Urinary bladder (tissue), 4 donors: ENCODE measurements around the gene ANKRD55. TPM values are rescaled to one million over a fixed set of nuclear protein-coding genes. Genes with fewer than 3 reads are reported as not detected.
"Not testable (repeated sequence)": the region's sequence is repeated elsewhere in the genome, so short reads cannot be mapped to it uniquely, and the experiment has no call there.

Source experiments
- DNase-seq: peaks from one replicate; pipeline ENCODE4 v3.0.0-alpha.2; 2015; ENCODE audit errors: extremely low spot score
- H3K27ac ChIP-seq: one replicate; pipeline ENCODE4 v1.5.1; 2013; ENCODE audit warnings: low read depth, mild to moderate bottlenecking, moderate library complexity
- H3K36me3 ChIP-seq: one replicate; pipeline ENCODE4 v1.6.1; 2013; ENCODE audit warnings: mild to moderate bottlenecking, moderate library complexity; ENCODE audit not compliant: insufficient read depth
- H3K4me1 ChIP-seq: one replicate; pipeline ENCODE4 v1.6.1; 2013; ENCODE audit warnings: mild to moderate bottlenecking, moderate library complexity; ENCODE audit not compliant: insufficient read depth
- H3K4me3 ChIP-seq: one replicate; pipeline ENCODE4 v1.5.1; 2013; ENCODE audit warnings: low read depth, low read length
- WGBS: extraction: QIAGEN DNeasy Blood & Tissue Kit; methylation state at CpG from one replicate; pipeline ENCODE4 v1.1.7; 2013; 5-methylcytosine and 5-hydroxymethylcytosine counted together
- polyA plus RNA-seq: library from polyadenylated mRNA; stranded (reverse); fragments of 200-250 nt; gene quantifications from one replicate; pipeline ENCODE4 v1.2.3, GENCODE V29; 2013
- total RNA-seq: library from RNA; depleted of rRNA; stranded (reverse); fragments of >200 nt; gene quantifications from one replicate; pipeline ENCODE4 v1.2.3, GENCODE V29; 2014
- donor health status: healthy with polysubstance abuse.
- donor health status: healthy.

The ANKRD55 gene
- total and polyA plus RNA-seq, 2 donors = 0.05 TPM; not detected in 1

- no peaks in the 10 kb centered on the region for H3K36me3 ChIP-seq
- no peak for DNase-seq
- H3K4me1 ChIP-seq = no peaks in the 10 kb centered on the region
- H3K27ac ChIP-seq = no peak overlapping the region
- 79% methylated on average over 1 of the region's 1 CpG for WGBS
- no peak overlapping the region for H3K4me3 ChIP-seq
Observed at GRCh38 chr5:56161927-56162326, 71.2 kb downstream of the ANKRD55 start.

DNA sequence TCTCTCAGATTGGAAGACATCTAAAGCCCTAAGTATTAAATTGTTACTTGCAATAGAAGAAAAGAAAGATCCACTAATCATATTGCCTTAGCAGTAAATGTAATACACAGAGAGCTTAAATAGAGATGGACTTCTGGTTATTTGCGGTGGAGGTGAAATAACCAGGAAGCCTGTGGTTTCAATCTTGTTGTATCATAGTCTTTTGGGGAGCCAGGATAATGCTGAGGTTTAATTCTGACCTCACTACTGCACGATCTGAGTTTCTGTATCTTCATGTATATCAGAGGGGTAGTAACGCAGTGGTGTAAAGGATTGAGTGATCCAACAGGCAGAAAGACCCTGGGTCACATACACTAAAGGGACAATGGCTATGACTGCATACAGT lies 71.7 kb downstream of the ANKRD55 start:
- no peak overlapping the region for H3K27ac ChIP-seq
- H3K36me3 ChIP-seq = no peaks in the 10 kb centered on the region
- H3K4me3 ChIP-seq = no peak overlapping the region
- no peaks in the 10 kb centered on the region for H3K4me1 ChIP-seq
- DNase-seq = no peak
- WGBS = 80% methylated on average over 3 of the region's 3 CpGs

DNA sequence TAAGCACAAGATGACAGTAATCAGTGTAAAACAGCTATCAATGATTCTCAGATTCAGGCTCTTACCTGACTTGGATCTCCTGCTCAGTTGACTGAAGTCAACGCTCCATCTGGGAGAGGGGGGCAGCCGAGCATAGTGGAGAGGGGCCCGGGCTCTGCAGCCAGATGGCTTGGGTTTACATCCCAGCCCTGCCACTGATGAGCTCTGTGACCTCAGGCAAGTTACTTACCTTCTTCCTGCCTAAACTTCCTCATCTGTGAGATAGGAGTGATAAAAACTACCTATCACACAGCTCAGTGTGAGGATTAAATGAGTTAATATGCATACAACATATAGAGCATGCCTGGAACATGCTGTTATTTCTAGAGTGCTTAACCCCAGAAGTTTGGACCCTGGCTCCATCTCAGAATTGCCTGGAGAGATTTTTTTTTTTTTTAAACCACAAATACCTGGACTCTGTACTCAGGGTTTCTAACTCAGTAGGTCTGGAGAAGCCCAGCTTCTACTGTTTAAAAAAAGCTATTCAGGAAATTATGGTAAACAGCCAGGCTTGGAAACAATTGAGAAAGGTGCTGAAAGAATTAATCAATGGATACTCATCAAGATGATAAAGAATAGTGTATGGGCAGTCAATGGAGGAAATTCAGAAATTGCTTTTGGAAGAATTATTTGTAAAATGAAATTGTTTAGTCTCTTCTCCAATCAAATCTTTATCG lies 72.2 kb downstream of the ANKRD55 start:
- no peaks in the 10 kb centered on the region for H3K4me1 ChIP-seq
- WGBS = 85% methylated on average over 4 of the region's 4 CpGs
- DNase-seq = no peak
- H3K4me3 ChIP-seq = no peak overlapping the region
- no peaks in the 10 kb centered on the region for H3K36me3 ChIP-seq
- no peak overlapping the region for H3K27ac ChIP-seq

DNA sequence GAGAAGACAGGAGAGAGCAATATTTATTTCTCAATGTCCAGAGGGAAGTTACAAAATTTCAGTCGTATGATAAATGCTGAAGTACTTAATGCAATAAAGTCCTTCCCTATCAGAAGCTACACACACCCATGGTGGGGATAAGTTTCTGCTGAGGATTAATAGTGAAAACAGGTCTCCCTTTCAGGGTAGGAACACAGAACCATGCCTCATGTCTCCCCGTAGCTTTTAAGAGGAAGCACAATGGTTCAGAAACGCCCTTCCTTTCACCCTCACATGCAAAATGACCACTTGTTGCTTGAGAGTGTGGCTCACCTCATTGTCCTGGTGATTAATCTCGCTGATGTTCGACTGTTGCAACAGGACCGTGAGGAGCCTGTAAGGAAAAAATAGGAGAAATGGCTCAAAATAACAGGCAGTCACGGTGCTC lies 73.6 kb downstream of the ANKRD55 start:
- Histone ChIP-seq H3K4me1 (no peaks in the 10 kb centered on the region), H3K27ac (no peak overlapping the region), H3K4me3 (no peak overlapping the region), H3K36me3 (no peaks in the 10 kb centered on the region)
- no peak for DNase-seq
- WGBS = 83% methylated on average over 7 of the region's 7 CpGs

DNA sequence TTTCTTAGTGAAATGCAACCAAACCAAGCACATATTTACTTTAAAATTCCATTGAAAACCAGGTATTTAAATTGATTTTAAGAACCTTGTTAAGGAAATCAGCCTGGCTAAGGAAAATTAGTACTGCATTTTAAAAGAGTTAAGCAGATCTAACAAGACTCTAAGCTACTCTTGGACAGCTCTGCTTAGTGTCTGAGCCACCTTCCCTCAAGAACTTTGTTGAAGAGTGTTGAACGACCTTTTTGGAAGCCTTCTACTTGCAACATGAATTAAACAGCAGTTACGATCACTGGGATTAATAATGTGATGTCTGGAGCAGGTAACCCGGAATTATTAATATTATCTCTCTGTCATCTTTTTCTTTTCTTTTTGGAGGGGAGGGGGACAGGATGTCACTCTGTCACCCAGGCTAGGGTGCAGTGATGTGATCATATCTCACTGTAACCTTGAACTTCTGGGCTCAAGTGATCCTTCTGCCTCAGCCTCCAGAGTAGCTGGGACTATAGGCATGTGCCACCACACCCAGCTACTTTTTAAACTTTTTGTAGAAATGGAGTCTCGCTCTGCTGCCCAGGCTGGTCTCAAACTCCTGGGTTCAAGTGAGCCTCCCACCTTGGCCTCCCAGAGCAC lies 74.7 kb downstream of the ANKRD55 start:
- Histone ChIP-seq H3K36me3 (no peaks in the 10 kb centered on the region), H3K4me3 (no peak overlapping the region), H3K27ac (no peak overlapping the region), H3K4me1 (no peaks in the 10 kb centered on the region)
- DNase-seq = no peak
- WGBS = 83% methylated on average over 4 of the region's 4 CpGs

GRCh38 chr5:56157191-56157621 lies 75.9 kb downstream of the ANKRD55 start:
- H3K4me1 ChIP-seq, H3K36me3 ChIP-seq, H3K4me3 ChIP-seq, H3K27ac ChIP-seq, DNase-seq: not testable (repeated sequence)
- 71% methylated on average over 5 of the region's 5 CpGs for WGBS

- not testable (repeated sequence) for H3K4me1 ChIP-seq, H3K36me3 ChIP-seq, H3K4me3 ChIP-seq, DNase-seq
- peak overlapping the region; percentile 63 for H3K27ac ChIP-seq
- WGBS = 71% methylated on average over 6 of the region's 6 CpGs
Observed at GRCh38 chr5:56156585-56157190, 76.4 kb downstream of the ANKRD55 start.

GRCh38 chr5:56155992-56156584 lies 77.0 kb downstream of the ANKRD55 start:
- H3K36me3 ChIP-seq = no peaks in the 10 kb centered on the region
- no peak overlapping the region for H3K4me3 ChIP-seq
- no peaks in the 10 kb centered on the region for H3K4me1 ChIP-seq
- 87% methylated on average over 4 of the region's 4 CpGs for WGBS
- H3K27ac ChIP-seq = peak overlapping the region; percentile 63
- no peak for DNase-seq

- Histone ChIP-seq H3K36me3 (no peaks in the 10 kb centered on the region), H3K27ac (no peak overlapping the region), H3K4me1 (no peaks in the 10 kb centered on the region), H3K4me3 (no peak overlapping the region)
- DNase-seq = no peak
- WGBS = 73% methylated on average over 9 of the region's 9 CpGs
Observed at GRCh38 chr5:56154732-56155484, 78.2 kb downstream of the ANKRD55 start.

- no peaks in the 10 kb centered on the region for H3K4me1 ChIP-seq
- 66% methylated on average over 2 of the region's 2 CpGs for WGBS
- H3K4me3 ChIP-seq = no peak overlapping the region
- no peaks in the 10 kb centered on the region for H3K36me3 ChIP-seq
- no peak for DNase-seq
- H3K27ac ChIP-seq = no peak overlapping the region
Observed at GRCh38 chr5:56152437-56152836, 80.7 kb downstream of the ANKRD55 start.

GRCh38 chr5:56150756-56151155 lies 82.4 kb downstream of the ANKRD55 start:
- H3K36me3 ChIP-seq, H3K4me3 ChIP-seq, H3K27ac ChIP-seq, DNase-seq, H3K4me1 ChIP-seq: not testable (repeated sequence)
- 97% methylated on average over 9 of the region's 9 CpGs for WGBS

DNA sequence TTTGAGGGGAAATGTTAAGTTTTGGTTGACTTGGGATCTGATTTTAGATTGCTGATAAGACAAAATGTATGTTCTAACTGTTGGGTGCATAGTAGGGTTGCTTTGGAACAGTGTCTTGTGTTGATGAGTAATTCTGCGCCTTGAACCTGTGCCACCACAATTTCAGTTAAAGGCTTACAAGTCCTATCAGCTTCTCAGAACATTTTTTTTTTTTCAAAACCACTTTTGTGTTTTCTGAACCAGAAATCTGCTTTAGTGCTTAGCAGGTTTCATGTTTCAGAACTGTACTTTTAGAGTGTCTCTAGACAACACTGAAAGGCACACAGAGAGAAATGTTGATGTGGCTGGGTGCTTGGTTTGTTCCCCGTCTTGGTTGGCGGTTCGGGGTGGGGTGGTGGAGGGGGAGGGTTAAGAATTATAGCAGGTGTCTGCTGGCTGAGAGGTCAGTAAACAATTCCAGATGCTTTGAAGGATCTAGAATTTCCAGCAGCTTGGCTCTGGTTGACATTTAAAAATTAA lies 84.6 kb downstream of the ANKRD55 start:
- 84% methylated on average over 4 of the region's 4 CpGs for WGBS
- DNase-seq = no peak
- no peaks in the 10 kb centered on the region for H3K4me1 ChIP-seq
- no peak overlapping the region for H3K27ac ChIP-seq
- H3K36me3 ChIP-seq = no peaks in the 10 kb centered on the region
- H3K4me3 ChIP-seq = no peak overlapping the region

GRCh38 chr5:56147659-56148230 lies 85.4 kb downstream of the ANKRD55 start:
- Histone ChIP-seq H3K4me1 (no peaks in the 10 kb centered on the region), H3K4me3 (no peak overlapping the region), H3K36me3 (no peaks in the 10 kb centered on the region), H3K27ac (no peak overlapping the region)
- DNase-seq = no peak
- WGBS = 89% methylated on average over 4 of the region's 4 CpGs
